Keratinocyte (primary cell): ENCODE measurements around the gene SNX15. TPM values are rescaled to one million over a fixed set of nuclear protein-coding genes. Genes with fewer than 3 reads are reported as not detected.

ENCODE experiments used
- DNase-seq: peaks from one replicate; pipeline ENCODE4 v3.0.0-alpha.2; 2011; ENCODE audit warnings: low read depth, missing footprints, low spot score
- FAIRE-seq: peaks from 2 replicates; lab custom pipeline; 2011; peaks lifted over from hg19 to GRCh38; lab: Jason Lieb, UNC
- H2AFZ ChIP-seq: 2 replicates; pipeline ENCODE4 v1.6.0; 2012; ENCODE audit warnings: low read length, control low read depth, inconsistent platforms; ENCODE audit not compliant: control insufficient read depth
- H3K27ac ChIP-seq: 2 replicates; pipeline ENCODE4 v1.5.1; 2011; ENCODE audit warnings: low read length; ENCODE audit not compliant: control insufficient read depth, insufficient read depth
- H3K27me3 ChIP-seq: 3 replicates; pipeline ENCODE4 v1.6.0; 2011; ENCODE audit warnings: low read length; ENCODE audit not compliant: control insufficient read depth, insufficient read depth; ENCODE audit errors: extremely low read depth
- H3K36me3 ChIP-seq, 2 experiments: 2 replicates in 1 of 2; 3 replicates in 1 of 2; pipeline ENCODE4 v1.5.1; 2011; ENCODE audit warnings: low read length in 2 of 2, mild to moderate bottlenecking in 1 of 2; ENCODE audit not compliant: control insufficient read depth in 2 of 2, insufficient read depth in 2 of 2; ENCODE audit errors: extremely low read depth in 1 of 2
- H3K4me1 ChIP-seq: 3 replicates; pipeline ENCODE4 v1.5.1; 2011; ENCODE audit warnings: low read length; ENCODE audit not compliant: control insufficient read depth, insufficient read depth; ENCODE audit errors: extremely low read depth
- H3K4me2 ChIP-seq: 3 replicates; pipeline ENCODE4 v1.6.0; 2011; ENCODE audit warnings: low read depth, low read length; ENCODE audit not compliant: control insufficient read depth, insufficient read depth; ENCODE audit errors: extremely low read depth
- H3K4me3 ChIP-seq, 3 experiments: fragments of 200-600 bp in 1 of 3; sonication (generic) in 1 of 3; 2 replicates in 2 of 3; 3 replicates in 1 of 3; pipeline ENCODE4 v1.5.1; 2011 to 2016; ENCODE audit warnings: low read length in 3 of 3, mild to moderate bottlenecking in 3 of 3, control low read depth in 2 of 3, inconsistent platforms in 1 of 3, low read depth in 1 of 3, mixed read lengths in 1 of 3, mixed run types in 1 of 3, moderate library complexity in 1 of 3; ENCODE audit not compliant: control insufficient read depth in 2 of 3, insufficient read depth in 2 of 3; ENCODE audit errors: extremely low read depth in 1 of 3
- H3K79me2 ChIP-seq: 2 replicates; pipeline ENCODE4 v1.6.0; 2012; ENCODE audit warnings: low read length; ENCODE audit not compliant: control insufficient read depth, insufficient read depth
- H3K9ac ChIP-seq: 3 replicates; pipeline ENCODE4 v1.6.0; 2011; ENCODE audit warnings: low read length; ENCODE audit not compliant: control insufficient read depth, insufficient read depth; ENCODE audit errors: extremely low read depth
- H3K9me1 ChIP-seq: 3 replicates; pipeline ENCODE4 v1.6.0; 2011; ENCODE audit warnings: low read length; ENCODE audit not compliant: control insufficient read depth, insufficient read depth; ENCODE audit errors: extremely low read depth
- H3K9me3 ChIP-seq: 2 replicates; pipeline ENCODE4 v1.5.1; 2012; ENCODE audit warnings: low read depth, low read length; ENCODE audit not compliant: control insufficient read depth
- H4K20me1 ChIP-seq: 3 replicates; pipeline ENCODE4 v1.6.0; 2011; ENCODE audit warnings: low read length; ENCODE audit not compliant: control insufficient read depth, insufficient read depth; ENCODE audit errors: extremely low read depth
- EZH2 ChIP-seq: IDR thresholded peaks from one replicate; pipeline ENCODE4 v1.6.1; 2012; ENCODE audit warnings: inconsistent platforms, mild to moderate bottlenecking, low read length, moderate library complexity
- dilution Hi-C: fragments of 300-500 bp; cut with MboI; formaldehyde crosslinking; loops from one replicate; pipeline ENCODE4 v1.7.0; 2020; ENCODE audit warnings: low sequenced_read_pairs; ENCODE audit not compliant: extremely low pct_ligation_motif_present
- polyA plus RNA-seq, 5 experiments: library from polyadenylated mRNA; depleted of rRNA in 3 of 5; stranded (reverse) in 3 of 5; stranded (forward) in 1 of 5; unstranded in 1 of 5; fragments of >200 nt; gene quantifications; 1 replicate in 1 of 5; 2 replicates in 3 of 5; 3 replicates in 1 of 5; pipeline versions ENCODE4 v1.2.1 to v1.2.3, GENCODE V29; 2011 to 2012; ENCODE audit warnings: missing spikeins in 2 of 5, low read depth in 1 of 5, low replicate concordance in 1 of 5
- TF ChIP-seq, protein P1 (sequence below), 3 experiments: IDR thresholded peaks in 1 of 3; conservative IDR thresholded peaks in 1 of 3; optimal IDR thresholded peaks in 1 of 3; 2 replicates in 2 of 3; 3 replicates in 1 of 3; pipeline versions ENCODE3 to v1.5.1; 2011; ENCODE audit warnings: low read length in 3 of 3, mild to moderate bottlenecking in 3 of 3, moderate library complexity in 2 of 3, control low read depth in 1 of 3, inconsistent platforms in 1 of 3; ENCODE audit not compliant: insufficient read depth in 2 of 3; ENCODE audit errors: extremely low read depth in 1 of 3

Gene SNX15
- polyA plus RNA-seq, 1 donor (not counting 4 experiments of a cell fraction or from before 2014, with no cell fraction given), result 1.8 TPM

DNA sequence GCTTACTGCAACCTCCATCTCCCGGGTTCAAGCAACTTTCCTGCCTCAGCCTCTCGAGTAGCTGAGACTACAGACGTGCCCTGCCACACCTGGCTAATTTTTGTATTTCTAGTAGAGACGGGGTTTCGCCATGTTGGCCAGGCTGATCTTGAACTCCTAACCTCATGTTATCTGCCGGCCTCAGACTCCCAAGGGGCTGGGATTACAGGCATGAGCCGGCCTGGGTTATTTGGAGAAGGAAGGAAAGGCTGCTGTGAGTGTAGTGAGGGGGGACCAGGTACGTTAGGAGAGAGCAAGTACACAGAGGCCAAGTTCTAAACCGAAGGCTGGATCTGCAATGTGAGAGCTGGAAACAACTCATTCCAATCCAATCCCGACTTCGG, 30.9 kb upstream of the SNX15 start:
- Histone ChIP-seq H3K9me1 (no peaks in the 10 kb centered on the region), H3K27me3 (no peaks in the 10 kb centered on the region), H3K4me2 (no peak overlapping the region), H3K9me3 (no peaks in the 10 kb centered on the region), H4K20me1 (no peaks in the 10 kb centered on the region), H3K36me3 (no peaks in the 10 kb centered on the region), H3K4me3 (no peak overlapping the region), H3K4me1 (no peaks in the 10 kb centered on the region), H2AFZ (no peak overlapping the region), H3K27ac (no peak overlapping the region), H3K9ac (no peak overlapping the region), H3K79me2 (no peaks in the 10 kb centered on the region)
- dilution Hi-C loops, result no loop called here
- TF ChIP-seq EZH2, result no peak
- TF ChIP-seq, protein P1, sequence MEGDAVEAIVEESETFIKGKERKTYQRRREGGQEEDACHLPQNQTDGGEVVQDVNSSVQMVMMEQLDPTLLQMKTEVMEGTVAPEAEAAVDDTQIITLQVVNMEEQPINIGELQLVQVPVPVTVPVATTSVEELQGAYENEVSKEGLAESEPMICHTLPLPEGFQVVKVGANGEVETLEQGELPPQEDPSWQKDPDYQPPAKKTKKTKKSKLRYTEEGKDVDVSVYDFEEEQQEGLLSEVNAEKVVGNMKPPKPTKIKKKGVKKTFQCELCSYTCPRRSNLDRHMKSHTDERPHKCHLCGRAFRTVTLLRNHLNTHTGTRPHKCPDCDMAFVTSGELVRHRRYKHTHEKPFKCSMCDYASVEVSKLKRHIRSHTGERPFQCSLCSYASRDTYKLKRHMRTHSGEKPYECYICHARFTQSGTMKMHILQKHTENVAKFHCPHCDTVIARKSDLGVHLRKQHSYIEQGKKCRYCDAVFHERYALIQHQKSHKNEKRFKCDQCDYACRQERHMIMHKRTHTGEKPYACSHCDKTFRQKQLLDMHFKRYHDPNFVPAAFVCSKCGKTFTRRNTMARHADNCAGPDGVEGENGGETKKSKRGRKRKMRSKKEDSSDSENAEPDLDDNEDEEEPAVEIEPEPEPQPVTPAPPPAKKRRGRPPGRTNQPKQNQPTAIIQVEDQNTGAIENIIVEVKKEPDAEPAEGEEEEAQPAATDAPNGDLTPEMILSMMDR (optimal IDR thresholded peaks at IDR 0.05 in 1 of 3, IDR thresholded peaks at IDR 0.05 in 1 of 3, conservative IDR thresholded peaks at IDR 0.05 in 1 of 3; ENCODE audit: extremely low read depth in 1 of 3, insufficient read depth in 2 of 3, low read length in 3 of 3), result no peak
- DNase-seq (no peak), FAIRE-seq (no peak)

DNA sequence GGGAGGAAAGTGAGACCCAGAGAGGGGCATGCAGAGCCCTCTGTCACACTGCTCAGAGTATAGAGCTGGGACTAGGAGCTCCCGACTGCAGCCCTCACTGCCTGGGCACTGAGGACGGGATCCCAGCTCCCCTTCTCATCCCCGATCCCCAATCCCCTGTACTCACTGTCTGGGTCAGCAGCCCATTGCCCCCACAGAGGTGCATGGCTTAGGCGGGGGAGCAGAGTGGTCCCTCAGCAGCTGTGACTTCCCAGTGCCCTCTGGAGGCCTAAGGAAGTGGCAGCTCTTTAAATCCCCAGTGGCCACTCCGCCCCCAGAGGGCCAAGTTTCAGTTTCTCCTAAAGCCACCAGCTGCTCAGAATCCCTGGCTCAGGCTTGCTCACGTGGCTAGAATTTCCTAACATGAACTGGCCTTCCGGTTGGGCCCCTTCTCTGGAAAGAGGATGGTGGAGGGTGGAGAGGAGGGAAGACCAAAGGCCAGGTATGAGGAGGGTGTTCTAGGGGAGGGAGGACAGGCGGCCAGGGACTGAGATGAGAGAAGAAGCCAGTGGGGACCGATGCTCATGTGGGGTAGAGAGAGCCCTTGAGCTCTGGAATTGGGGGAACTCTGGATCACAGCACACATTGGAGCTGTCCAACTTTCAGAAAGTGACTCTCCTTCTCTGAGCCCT, 30.4 kb upstream of the SNX15 start, which contains the start of gene BATF2:
Gene BATF2, minus strand, starts transcription at position 262 of the 671 bp plus-strand sequence. Its CDS starts 57 bp downstream, at position 205.
- no peak within 1 kb of the TSS for H2AFZ ChIP-seq
- no peak within 1 kb of the TSS for H3K4me2 ChIP-seq
- no peaks in the 10 kb centered on the region for H4K20me1 ChIP-seq
- no peak within 1 kb of the TSS for H3K9ac ChIP-seq
- H3K27ac ChIP-seq, result no peak within 1 kb of the TSS
- no peaks in the 10 kb centered on the region for H3K36me3 ChIP-seq
- dilution Hi-C loops, result no loop called here
- TF ChIP-seq, protein P1 (optimal IDR thresholded peaks at IDR 0.05 in 1 of 3, IDR thresholded peaks at IDR 0.05 in 1 of 3, conservative IDR thresholded peaks at IDR 0.05 in 1 of 3; ENCODE audit: extremely low read depth in 1 of 3, insufficient read depth in 2 of 3, low read length in 3 of 3), result peak in 2 of 3 experiments; percentile 19 to 60
- TF ChIP-seq EZH2, result no peak
- no peaks in the 10 kb centered on the region for H3K9me1 ChIP-seq
- H3K79me2 ChIP-seq, result no peaks in the 10 kb centered on the region
- FAIRE-seq (no peak), DNase-seq (no peak)
- H3K4me3 ChIP-seq, result no peak within 1 kb of the TSS
- no peaks in the 10 kb centered on the region for H3K27me3 ChIP-seq
- no peaks in the 10 kb centered on the region for H3K4me1 ChIP-seq
- H3K9me3 ChIP-seq, result no peaks in the 10 kb centered on the region
